Cardiac muscle cell (in vitro differentiated cells and primary cell): Measurements from ENCODE around the gene RNF2. TPM values are rescaled to one million over a fixed set of nuclear protein-coding genes. Genes with fewer than 3 reads are reported as not detected.
A peak's percentile ranks its signal among the peaks of the same experiment; 100 is the strongest.

Experiments
- DNase-seq, 2 donors: peaks; one replicate each; pipeline versions ENCODE4 v3.0.0 to v3.0.0-alpha.2; 2010 to 2017; ENCODE audit warnings: low read depth in 1 of 2, low spot score in 1 of 2
- H3K27ac ChIP-seq: fragments of 200-600 bp; sonication (generic); 2 replicates; pipeline ENCODE4 v1.5.1; 2016
- H3K27me3 ChIP-seq: fragments of 200-600 bp; sonication (generic); 2 replicates; pipeline ENCODE4 v1.6.0; 2016; ENCODE audit warnings: control low read depth
- H3K36me3 ChIP-seq: fragments of 200-600 bp; sonication (generic); 2 replicates; pipeline ENCODE4 v1.5.1; 2016; ENCODE audit warnings: control low read depth
- H3K4me1 ChIP-seq: fragments of 200-600 bp; sonication (generic); 2 replicates; pipeline ENCODE4 v1.8.1; 2017; ENCODE audit warnings: low read depth, mild to moderate bottlenecking, mixed run types
- H3K4me3 ChIP-seq: fragments of 200-600 bp; sonication (generic); 2 replicates; pipeline ENCODE4 v1.5.1; 2016; ENCODE audit warnings: mild to moderate bottlenecking
- H3K9me3 ChIP-seq: fragments of 200-600 bp; sonication (generic); 2 replicates; pipeline ENCODE4 v1.5.1; 2017; ENCODE audit warnings: low read depth, mild to moderate bottlenecking, control low read depth
- CTCF ChIP-seq: IDR thresholded peaks from 2 replicates; pipeline ENCODE4 v1.5.1; 2012; ENCODE audit warnings: low read depth, mild to moderate bottlenecking, low read length
- polyA plus RNA-seq: library from polyadenylated mRNA; unstranded; fragments of >200 nt; fragmentation: Nextera tagmentation; extraction: Ambion mirVana; gene quantifications from 2 replicates; pipeline ENCODE4 v1.2.1, GENCODE V29; 2016
- total RNA-seq: library from RNA; depleted of rRNA; stranded (reverse); fragments of >200 nt; gene quantifications from 2 replicates; pipeline ENCODE4 v1.2.3, GENCODE V29; 2016

RNF2 gene
- total and polyA plus RNA-seq, 2 experiments from 2014 or later, result 20.0 to 27.4 TPM

- peaks cover 12% of the 10 kb centered on the region for H3K4me1 ChIP-seq
- peak in 1 of 2 donors; percentile 24 for DNase-seq
Observed at GRCh38 chr1:185049670-185050069, 4.3 kb downstream of the RNF2 start.

GRCh38 chr1:185050823-185051451 lies 5.6 kb downstream of the RNF2 start:
- DNase-seq, result peak; percentile 20 to 24
- TF ChIP-seq CTCF, result no peak

More at GRCh38 chr1:185049670-185050069, 4.3 kb downstream of the RNF2 start:
- Histone ChIP-seq H3K27ac (no peak overlapping the region), H3K27me3 (no peaks in the 10 kb centered on the region), H3K9me3 (no peaks in the 10 kb centered on the region), H3K4me3 (no peak overlapping the region), H3K36me3 (no peaks in the 10 kb centered on the region)
- no peak for TF ChIP-seq CTCF

GRCh38 chr1:185053204-185053603 lies 7.8 kb downstream of the RNF2 start:
- DNase-seq, result no peak
- Histone ChIP-seq H3K9me3 (no peaks in the 10 kb centered on the region), H3K36me3 (no peaks in the 10 kb centered on the region), H3K4me1 (peaks cover 6% of the 10 kb centered on the region), H3K27ac (no peak overlapping the region), H3K4me3 (no peak overlapping the region), H3K27me3 (no peaks in the 10 kb centered on the region)
- TF ChIP-seq CTCF, result no peak

More at GRCh38 chr1:185050823-185051451, 5.6 kb downstream of the RNF2 start:
- Histone ChIP-seq H3K4me1 (peaks cover 12% of the 10 kb centered on the region), H3K27ac (no peak overlapping the region), H3K36me3 (no peaks in the 10 kb centered on the region), H3K9me3 (no peaks in the 10 kb centered on the region), H3K27me3 (no peaks in the 10 kb centered on the region), H3K4me3 (no peak overlapping the region)

- Histone ChIP-seq H3K4me3 (no peak overlapping the region), H3K36me3 (no peaks in the 10 kb centered on the region), H3K27ac (no peak overlapping the region), H3K27me3 (no peaks in the 10 kb centered on the region), H3K4me1 (peaks cover 12% of the 10 kb centered on the region), H3K9me3 (no peaks in the 10 kb centered on the region)
- no peak for TF ChIP-seq CTCF
- no peak for DNase-seq
Observed at GRCh38 chr1:185054365-185055060, 9.2 kb downstream of the RNF2 start.

- Histone ChIP-seq H3K4me1 (peaks cover 12% of the 10 kb centered on the region), H3K4me3 (no peak overlapping the region), H3K27ac (no peak overlapping the region), H3K9me3 (no peaks in the 10 kb centered on the region), H3K27me3 (no peaks in the 10 kb centered on the region), H3K36me3 (no peaks in the 10 kb centered on the region)
- TF ChIP-seq CTCF, result no peak
- DNase-seq, result no peak
Observed at GRCh38 chr1:185058110-185058509, 12.8 kb downstream of the RNF2 start.
